HG02885 (cell line): Measurements from ENCODE around the gene MPZ.
"Not testable (repeated sequence)": the region's sequence is repeated elsewhere in the genome, so short reads cannot be mapped to it uniquely, and the experiment has no call there.

Experiments
- ATAC-seq: cut with Tn5 transposase; IDR thresholded peaks from one replicate; pipeline ENCODE4 v1.9.1; 2021; ENCODE audit warnings: mild to moderate bottlenecking; ENCODE audit not compliant: unreplicated experiment, poor library complexity

MPZ gene

DNA sequence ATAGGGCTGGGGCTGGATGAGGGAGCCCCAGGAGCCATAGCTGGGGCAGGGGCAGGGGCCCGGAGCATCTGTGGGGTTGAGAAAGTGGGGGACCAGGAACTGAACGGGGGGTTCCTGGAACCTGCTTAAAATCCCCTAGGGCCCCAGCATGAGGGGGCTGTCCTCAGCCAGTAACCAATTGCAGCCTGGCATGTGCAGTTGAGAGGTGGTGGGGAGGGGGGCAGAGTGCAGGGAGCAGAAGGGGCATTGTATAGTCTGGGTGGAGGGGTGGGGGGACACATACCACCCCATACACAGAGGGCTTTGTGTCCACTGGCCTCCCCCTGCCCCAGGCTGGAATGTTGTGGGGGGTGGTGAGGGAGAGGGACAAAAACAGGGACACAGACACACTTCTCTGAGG, at the start of gene MPZ:
TSS of gene MPZ (minus strand) at position 101 of the 400 bp plus-strand sequence. CDS start at position 38, 63 bp downstream.
- no peak for ATAC-seq

DNA sequence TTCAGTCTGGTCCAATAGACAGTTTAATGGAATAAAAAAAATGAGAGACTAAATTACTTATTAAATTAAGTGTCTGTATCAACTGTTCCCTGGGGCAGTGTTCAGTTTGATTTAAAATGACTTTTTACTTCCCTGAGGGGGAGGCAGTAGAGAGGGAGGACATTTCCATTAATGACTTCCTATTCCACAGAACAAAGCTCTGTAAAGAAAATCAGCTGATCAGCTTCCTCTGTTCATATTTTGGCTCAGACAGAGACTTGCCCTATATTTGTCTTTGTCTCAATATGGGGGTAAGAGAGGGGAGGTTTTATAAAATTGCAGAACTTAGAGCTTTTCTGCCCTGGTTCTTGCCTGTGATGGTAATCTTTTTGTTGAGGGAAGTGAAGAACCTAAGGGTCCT, 49.5 kb upstream of the MPZ start:
- no peak for ATAC-seq

DNA sequence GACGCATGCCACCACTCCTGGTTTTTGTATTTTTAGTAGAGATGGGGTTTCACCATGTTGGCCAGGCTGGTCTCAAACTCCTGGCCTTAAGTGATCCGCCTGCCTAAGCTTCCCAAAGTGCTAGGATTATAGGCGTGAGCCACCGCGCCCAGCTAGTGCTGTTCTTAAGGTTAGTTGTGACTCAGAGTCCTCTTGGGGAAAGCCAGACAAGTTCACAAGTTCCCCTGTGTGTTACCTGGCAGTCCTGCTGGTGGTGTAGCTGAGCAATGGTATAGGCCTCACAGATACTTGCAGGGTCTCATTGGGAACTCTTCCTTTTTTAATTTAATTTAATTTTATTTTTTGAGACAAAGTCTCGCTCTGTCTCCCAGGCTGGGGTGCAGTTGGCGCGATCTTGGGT, 47.3 kb upstream of the MPZ start:
- no peak for ATAC-seq

DNA sequence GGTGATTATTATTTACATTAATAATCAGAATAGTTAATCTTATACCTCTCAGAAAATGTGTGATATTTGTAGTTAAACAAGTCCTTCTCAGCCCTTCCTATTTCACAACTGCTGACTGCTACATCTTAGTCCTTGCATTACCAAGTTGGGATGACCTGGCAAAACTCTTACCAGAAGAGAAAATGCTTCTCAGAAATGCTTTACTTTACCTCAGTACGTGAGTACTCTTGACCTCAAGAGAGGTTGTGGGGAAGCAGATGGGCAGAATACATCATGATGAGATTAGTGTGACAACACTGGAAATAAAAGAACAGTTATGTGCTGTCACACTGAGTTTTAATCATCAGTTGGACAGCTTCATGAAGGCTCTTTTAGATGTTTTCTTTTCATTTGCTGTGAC, 41.7 kb upstream of the MPZ start:
- ATAC-seq: no peak

DNA sequence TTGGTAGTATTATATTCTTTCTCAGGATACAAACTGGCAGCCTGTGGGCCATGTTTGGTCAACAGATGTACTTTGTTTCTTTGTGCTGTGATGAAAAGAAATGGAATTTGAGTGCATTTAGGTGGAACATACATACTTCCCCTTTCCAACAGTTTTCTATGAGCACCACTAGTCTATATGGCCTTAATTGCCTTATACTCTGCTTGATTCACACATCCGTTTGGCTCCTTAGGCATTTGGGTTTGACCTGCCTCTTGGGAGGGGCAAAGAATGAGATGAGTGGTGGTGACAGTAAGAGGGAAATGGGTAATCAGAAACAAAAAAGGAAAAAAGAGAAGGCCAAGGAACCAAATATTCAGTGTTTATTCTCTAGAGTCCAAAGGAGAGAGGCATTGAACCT, 40.9 kb upstream of the MPZ start:
- ATAC-seq: no peak

DNA sequence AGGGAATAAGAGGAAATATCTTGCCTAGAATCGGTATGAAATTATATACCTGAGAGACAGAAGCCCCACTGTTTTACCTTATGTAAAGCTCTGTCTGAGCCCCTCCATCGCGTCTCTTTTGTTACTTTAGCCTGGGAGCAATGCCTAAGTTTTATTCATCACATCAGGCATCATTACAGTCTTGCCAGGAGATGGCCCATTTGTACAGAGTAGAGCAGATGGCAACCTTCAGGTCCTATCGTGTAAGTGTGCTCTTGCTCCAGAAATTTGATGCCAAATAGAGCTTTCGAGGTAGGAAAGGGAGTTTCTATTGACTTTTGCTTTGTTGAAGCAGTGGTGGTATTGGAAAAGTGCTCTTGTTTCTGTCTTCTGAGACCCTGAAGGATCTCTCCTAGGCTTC, 33.1 kb upstream of the MPZ start:
- no peak for ATAC-seq

DNA sequence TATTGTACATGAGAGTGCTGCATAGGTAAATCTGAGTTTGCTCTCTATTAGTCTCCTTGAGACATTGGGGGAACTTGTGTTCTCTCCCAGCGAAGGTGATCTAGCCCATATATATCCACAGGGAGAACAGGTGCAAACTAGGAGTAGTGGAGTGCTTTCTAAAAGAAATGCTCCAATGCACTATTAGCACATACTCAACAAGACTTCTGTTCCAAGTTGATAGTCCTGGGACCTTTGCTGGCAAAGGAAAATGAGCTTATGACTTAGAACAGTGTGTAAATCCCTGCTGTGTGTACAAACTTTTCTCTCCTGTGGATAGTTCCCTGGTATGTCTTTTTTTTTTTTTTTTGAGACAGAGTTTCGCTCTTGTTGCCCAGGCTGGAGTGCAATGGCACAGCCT, 32.4 kb upstream of the MPZ start:
- no peak for ATAC-seq

DNA sequence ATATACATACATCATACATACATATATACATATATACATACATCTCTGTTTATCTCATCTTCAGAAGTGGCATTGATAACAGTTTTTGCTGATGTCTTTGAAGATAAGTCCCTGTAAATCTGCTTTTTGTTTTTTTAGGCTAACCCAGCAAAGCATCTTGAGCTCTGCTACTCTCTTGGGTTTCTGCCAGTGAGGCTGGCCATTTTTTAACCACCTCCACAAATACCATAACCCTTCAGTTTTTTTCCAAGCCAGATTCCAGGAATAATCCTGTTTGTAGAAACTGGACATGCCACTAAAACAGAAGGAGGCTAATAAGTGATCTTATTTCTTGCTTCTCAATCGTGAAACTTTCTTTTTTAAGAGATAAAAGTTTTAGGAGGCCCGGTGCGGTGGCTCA, 26.0 kb upstream of the MPZ start:
- ATAC-seq: no peak

DNA sequence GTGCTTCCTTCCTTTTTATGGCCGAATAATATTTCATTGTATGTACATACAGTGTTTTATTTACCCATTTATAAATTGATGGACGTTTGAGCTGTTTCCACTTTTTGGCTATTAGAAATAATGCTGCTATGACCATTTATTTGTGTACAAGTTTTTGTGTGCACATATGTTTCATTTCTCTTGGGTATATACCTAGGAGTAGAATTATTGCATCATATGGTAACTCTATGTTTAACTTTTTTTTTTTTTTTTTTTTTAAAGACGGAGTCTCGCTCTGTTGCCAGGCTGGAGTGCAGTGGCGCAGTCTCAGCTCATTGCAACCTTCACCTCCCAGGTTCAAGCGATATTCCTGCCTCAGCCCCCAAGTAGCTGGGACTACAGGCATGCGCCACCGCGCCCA, 23.4 kb upstream of the MPZ start:
- no peak for ATAC-seq

DNA sequence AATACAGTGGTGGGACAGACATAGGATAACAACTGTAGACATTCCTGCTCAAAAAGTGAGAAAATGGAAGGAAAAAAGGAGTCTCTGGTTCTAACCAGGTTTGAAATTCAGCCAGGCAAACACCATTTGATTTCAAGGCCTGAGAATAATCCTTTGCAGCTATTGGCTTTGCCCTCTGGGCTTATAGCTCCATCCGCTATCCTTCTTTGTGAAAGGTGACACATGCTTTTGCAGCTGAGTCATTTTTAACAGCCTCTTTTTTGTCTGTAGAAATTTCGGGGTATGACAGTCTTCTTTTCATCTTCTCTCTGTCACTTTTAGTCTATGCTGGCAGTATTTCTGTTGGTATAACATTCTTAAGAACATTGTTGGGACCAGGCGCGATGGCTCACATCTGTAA, 20.6 kb upstream of the MPZ start:
- no peak for ATAC-seq

DNA sequence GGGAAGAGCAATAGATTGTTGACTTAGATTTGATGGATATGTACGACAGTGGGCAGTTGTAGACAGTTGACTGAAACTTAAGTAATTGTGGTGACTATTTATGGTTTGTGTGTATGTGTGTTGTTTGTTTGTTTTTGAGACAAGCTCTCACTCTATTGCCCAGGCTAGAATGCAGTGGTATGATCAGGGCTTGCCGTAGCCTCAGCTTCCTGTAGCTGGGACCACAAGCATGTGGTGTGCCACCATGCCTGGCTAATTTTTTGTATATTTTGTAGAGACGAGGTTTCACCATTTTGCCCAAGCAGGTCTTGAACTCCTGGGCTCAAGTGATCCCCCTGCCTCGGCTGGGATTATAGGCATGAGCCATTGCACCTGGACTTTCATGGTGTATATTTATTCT, 14.3 kb upstream of the MPZ start:
- ATAC-seq: no peak

DNA sequence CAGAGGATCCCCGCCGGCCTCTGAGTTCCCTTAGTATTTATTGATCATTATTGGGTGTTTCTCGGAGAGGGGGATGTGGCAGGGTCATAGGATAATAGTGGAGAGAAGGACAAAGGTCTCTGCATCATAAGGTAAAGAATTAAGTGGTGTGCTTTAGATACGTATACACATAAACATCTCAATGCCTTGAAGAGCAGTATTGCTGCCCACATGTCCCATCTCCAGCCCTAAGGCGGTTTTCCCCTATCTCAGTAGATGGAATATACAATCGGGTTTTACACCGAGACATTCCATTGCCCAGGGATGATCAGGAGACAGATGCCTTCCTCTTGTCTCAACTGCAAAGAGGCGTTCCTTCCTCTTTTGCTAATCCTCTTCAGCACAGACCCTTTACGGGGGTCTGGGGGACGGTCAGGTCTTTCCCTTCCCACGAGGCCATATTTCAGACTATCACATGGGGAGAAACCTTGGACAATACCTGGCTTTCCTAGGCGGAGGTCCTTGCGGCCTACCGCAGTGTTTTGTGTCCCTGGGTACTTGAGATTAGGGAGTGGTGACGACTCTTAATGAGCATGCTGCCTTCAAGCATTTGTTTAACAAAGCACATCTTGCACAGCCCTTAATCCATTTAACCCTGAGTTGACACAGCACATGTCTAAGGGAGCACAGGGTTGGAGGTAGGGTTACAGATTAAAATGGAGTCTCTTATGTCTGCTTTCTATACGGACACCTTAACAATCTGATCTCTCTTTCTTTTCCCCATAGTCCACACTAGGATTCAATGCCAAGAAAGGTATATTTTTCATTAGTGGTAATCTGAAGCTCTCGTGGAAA, 6.3 kb upstream of the MPZ start:
- not testable (repeated sequence) for ATAC-seq

DNA sequence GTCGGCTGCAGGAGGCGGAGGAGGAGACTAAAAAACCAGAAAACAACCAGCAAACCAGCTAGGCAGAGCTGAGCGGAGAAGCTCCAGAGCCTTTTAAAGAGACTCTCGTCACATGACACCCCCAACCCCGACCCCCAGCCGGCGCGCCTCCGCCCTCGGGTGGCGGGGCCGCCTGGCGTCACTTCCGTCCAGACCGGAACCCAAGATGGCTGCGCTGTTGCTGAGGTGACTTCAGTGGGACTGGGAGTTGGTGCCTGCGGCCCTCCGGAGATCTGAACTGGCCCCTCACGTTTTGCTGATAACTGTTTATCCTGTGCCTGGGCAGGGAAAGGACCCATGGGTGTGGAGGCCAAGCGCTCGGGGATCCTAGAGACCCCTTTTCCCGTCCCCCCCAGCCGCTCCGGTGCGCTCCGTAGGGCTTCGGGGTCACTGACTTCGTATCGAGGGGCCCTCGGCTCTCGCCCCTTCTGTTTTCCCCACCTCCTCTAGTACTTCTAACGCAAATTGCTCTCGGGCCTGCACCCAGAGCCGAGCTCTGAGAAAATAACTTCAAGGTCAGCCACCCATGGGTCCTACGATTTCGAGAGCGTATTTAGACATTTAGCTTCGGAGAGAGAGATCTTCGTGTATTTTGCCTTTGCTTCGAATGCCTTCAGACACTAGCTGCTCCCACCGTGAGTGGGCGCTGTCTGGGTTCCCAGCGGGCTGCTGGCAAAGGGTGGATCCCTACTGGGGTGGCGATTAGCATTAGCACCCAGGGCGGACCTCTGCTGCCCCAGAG, 4.6 kb upstream of the MPZ start, which contains the start of gene SDHC:
TSS of gene SDHC (plus strand) at position 181 of the 781 bp plus-strand sequence. CDS start at position 206, 25 bp downstream.
- ATAC-seq: peak; percentile 99

DNA sequence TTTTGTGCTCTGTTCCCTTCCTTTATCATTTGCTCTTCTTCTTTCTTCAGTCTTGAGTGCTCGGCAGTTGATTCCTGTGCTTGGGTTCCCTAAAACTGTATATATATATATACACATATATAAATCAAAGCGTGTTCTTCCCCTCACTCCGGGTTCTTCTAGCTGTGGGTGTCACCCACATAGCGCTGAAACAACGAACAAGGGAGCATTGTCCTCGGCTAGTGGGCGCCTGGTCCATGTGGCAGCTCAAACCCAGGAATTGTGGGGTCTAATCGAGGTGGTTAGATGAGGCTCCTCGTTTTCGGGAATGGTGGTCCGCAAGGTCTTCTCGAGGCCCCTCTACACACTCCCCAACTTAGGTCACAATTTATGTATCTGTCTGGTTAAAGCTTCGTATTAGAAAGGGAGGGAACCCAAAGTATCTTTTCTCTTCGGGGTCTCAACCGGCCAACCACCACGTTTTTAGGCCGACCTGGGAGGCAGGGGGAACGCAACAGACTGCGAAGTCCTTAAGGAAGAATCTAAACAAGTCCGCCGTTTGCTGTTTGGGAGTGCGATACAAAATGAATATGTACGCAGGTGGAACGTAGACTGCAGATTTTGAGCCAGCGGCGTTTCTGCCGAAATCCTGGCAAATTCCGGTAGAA, 3.9 kb upstream of the MPZ start:
- ATAC-seq: no peak

DNA sequence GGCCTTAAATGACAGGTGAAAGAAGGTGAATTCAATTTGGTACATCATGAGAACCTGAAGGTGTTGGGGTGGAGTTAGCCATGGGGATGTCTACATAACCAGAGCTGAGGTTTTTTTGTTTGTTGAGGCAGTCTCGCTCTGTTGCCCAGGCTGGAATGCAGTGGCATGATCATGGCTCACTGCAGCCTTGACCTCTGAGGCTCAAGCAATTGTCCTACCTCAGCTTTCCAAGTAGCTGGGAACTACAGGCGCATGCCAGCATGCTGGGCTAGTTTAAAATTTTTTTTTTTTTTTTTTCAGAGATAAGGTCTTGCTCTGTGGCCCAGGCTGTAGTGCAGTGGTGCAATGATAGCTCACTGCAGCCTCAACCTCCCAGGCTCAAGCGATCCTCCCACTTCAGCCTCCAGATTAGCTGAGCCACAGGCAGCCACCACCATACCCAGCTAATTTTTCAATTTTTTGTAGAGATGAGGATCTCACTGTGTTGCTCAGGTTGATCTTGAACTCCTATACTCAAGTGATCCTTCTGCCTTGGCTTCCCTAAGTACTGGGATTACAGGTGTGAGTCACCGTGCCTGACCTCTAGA, 1.9 kb upstream of the MPZ start:
- ATAC-seq: no peak

DNA sequence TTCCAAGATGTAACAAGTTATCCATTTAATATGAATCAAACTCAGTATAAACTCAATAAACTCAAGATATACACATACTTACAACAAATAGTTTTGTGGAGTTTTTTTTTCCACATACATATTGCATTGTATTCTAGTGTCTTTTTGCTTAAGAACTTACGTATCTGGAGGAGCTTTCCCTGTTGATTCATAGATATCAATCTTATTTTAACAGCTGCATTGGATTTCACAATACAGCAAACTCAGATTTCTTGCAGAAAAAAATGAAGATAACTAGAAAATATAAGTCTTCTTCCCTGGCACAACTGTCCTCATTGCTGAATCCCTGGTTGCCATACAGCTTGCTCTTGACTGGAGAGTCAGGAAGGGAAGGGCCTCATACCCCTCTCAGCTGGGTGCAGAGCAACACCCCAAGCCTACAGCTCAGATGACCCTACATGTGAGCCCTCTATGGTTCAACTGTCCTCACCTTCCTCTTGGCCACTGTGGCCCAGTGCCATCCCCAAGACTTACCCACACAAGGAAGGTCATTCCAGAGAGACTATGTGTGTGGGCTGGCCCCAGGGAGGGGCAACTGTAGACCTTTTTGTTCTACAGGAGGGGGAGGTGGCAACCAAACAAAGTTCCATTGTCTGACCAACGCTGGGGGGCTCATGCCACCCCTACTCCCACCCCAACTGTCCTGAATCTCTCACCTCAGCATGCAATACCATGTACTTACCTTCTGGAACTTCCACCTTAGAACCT, 1.7 kb downstream of the MPZ start:
- no peak for ATAC-seq

DNA sequence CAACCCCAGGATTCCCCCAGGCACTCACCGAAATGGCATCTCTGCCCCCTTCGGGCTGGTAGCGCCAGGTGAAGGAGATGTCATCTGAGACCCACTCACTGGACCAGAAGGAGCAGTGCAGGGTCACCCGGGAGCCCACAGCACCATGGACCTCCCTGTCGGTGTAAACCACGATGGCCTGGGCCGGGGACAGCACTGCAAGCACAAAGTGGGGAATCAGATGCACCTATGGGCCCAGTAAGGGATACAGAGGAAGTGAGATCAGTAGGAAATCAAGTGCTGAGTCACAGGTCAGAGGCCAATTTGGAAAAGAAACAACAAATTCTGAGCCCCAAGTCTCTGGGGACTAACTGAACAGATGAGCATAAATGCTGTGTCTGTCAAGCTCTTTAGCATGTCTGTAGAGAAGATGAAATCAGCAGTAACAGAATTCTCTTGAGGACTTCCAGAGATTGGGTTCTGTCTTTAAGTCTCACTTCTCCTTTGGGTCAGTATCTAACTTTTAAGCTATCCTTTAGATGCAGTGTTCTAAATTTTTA, 2.5 kb downstream of the MPZ start:
- no peak for ATAC-seq

DNA sequence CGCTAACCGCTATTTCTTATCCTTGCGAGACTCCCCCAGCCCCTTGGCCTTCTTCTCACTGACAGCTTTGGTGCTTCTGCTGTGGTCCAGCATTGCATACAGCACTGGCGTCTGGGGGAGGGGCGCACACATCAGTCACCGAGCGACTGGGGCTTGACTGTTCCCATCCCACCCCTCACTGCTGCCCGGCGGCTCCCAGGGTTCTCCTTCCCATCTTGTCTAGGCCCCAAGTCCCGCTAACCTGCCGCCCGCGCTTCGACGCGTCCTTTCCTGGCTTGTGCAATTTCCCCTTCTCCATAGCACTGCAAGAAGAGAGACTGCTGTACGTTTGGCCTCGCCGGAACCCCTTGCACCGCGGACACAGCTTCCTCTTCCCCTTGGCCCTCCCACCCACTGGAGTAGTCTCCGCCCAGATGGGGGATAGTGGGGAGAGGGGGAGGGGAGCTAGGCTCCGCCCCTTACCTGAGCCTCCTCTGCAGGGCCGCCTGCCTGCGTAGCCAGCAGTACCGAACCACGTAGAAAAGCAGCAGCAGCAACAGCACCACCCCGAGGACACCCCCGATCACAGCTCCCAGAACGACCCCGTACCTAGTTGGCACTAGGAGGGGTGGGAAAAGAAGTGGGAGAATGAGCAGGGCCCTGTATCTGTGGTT, 3.8 kb downstream of the MPZ start:
- peak; percentile 75 for ATAC-seq
